Measurements from ENCODE around the gene SEMA5A. TPM values are rescaled to one million over a fixed set of nuclear protein-coding genes. Genes with fewer than 3 reads are reported as not detected.

Gene SEMA5A
- total and polyA plus RNA-seq, 2 of the 8 experiments (the other 6 are each of a cell fraction or from before 2014, with no cell fraction given), result 5.3 to 8.9 TPM

DNA sequence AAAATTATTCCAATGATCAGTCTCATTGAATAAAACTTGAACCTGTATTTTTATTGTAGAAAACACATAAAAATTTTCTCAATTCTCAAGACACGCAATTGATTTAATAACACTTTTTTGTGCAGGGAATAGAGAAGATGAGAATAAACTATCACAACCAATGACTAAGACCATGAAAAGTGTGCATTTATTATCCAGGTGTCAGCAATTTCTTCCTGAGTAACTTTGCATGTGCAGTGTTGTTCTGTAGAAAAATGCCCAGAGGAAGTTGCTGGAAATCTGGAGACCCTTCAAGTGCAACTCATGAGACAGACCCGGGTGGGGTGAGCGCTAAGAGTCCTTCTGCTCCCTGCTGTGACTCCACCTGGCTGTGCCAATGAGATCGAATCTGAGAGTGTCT lies 405.7 kb downstream of the SEMA5A start (continued):
- TF ChIP-seq, protein P1, sequence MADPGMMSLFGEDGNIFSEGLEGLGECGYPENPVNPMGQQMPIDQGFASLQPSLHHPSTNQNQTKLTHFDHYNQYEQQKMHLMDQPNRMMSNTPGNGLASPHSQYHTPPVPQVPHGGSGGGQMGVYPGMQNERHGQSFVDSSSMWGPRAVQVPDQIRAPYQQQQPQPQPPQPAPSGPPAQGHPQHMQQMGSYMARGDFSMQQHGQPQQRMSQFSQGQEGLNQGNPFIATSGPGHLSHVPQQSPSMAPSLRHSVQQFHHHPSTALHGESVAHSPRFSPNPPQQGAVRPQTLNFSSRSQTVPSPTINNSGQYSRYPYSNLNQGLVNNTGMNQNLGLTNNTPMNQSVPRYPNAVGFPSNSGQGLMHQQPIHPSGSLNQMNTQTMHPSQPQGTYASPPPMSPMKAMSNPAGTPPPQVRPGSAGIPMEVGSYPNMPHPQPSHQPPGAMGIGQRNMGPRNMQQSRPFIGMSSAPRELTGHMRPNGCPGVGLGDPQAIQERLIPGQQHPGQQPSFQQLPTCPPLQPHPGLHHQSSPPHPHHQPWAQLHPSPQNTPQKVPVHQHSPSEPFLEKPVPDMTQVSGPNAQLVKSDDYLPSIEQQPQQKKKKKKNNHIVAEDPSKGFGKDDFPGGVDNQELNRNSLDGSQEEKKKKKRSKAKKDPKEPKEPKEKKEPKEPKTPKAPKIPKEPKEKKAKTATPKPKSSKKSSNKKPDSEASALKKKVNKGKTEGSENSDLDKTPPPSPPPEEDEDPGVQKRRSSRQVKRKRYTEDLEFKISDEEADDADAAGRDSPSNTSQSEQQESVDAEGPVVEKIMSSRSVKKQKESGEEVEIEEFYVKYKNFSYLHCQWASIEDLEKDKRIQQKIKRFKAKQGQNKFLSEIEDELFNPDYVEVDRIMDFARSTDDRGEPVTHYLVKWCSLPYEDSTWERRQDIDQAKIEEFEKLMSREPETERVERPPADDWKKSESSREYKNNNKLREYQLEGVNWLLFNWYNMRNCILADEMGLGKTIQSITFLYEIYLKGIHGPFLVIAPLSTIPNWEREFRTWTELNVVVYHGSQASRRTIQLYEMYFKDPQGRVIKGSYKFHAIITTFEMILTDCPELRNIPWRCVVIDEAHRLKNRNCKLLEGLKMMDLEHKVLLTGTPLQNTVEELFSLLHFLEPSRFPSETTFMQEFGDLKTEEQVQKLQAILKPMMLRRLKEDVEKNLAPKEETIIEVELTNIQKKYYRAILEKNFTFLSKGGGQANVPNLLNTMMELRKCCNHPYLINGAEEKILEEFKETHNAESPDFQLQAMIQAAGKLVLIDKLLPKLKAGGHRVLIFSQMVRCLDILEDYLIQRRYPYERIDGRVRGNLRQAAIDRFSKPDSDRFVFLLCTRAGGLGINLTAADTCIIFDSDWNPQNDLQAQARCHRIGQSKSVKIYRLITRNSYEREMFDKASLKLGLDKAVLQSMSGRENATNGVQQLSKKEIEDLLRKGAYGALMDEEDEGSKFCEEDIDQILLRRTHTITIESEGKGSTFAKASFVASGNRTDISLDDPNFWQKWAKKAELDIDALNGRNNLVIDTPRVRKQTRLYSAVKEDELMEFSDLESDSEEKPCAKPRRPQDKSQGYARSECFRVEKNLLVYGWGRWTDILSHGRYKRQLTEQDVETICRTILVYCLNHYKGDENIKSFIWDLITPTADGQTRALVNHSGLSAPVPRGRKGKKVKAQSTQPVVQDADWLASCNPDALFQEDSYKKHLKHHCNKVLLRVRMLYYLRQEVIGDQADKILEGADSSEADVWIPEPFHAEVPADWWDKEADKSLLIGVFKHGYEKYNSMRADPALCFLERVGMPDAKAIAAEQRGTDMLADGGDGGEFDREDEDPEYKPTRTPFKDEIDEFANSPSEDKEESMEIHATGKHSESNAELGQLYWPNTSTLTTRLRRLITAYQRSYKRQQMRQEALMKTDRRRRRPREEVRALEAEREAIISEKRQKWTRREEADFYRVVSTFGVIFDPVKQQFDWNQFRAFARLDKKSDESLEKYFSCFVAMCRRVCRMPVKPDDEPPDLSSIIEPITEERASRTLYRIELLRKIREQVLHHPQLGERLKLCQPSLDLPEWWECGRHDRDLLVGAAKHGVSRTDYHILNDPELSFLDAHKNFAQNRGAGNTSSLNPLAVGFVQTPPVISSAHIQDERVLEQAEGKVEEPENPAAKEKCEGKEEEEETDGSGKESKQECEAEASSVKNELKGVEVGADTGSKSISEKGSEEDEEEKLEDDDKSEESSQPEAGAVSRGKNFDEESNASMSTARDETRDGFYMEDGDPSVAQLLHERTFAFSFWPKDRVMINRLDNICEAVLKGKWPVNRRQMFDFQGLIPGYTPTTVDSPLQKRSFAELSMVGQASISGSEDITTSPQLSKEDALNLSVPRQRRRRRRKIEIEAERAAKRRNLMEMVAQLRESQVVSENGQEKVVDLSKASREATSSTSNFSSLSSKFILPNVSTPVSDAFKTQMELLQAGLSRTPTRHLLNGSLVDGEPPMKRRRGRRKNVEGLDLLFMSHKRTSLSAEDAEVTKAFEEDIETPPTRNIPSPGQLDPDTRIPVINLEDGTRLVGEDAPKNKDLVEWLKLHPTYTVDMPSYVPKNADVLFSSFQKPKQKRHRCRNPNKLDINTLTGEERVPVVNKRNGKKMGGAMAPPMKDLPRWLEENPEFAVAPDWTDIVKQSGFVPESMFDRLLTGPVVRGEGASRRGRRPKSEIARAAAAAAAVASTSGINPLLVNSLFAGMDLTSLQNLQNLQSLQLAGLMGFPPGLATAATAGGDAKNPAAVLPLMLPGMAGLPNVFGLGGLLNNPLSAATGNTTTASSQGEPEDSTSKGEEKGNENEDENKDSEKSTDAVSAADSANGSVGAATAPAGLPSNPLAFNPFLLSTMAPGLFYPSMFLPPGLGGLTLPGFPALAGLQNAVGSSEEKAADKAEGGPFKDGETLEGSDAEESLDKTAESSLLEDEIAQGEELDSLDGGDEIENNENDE (IDR thresholded peaks at IDR 0.05; ENCODE audit: insufficient replicate concordance, low read length), result no peak
- TF ChIP-seq RFX5 (IDR thresholded peaks at IDR 0.05; ENCODE audit: borderline replicate concordance, low read depth, low read length) (no peak), SIRT6 (IDR thresholded peaks at IDR 0.05; ENCODE audit: low read length) (no peak), YY1 (IDR thresholded peaks at IDR 0.05; ENCODE audit: low read depth, low read length) (no peak), NRF1 (IDR thresholded peaks at IDR 0.05; ENCODE audit: low read depth, low read length) (no peak), ZNF274 (IDR thresholded peaks at IDR 0.05; ENCODE audit: borderline replicate concordance, extremely low read depth, low read length) (no peak)

All from H1 (cell line).